Loucy (cell line): Measurements from ENCODE around the gene NEMF.
"Not testable (repeated sequence)": the region's sequence is repeated elsewhere in the genome, so short reads cannot be mapped to it uniquely, and the experiment has no call there.

Source experiments
- H2AFZ ChIP-seq: fragments of 200-600 bp; sonication (generic); 2 replicates; pipeline ENCODE4 v1.6.0; 2016; ENCODE audit warnings: antibody characterized with exemption, mild to moderate bottlenecking, low read length, moderate library complexity
- H3F3A ChIP-seq: fragments of 200-600 bp; 2 replicates; pipeline ENCODE4 v1.6.0; 2016; ENCODE audit warnings: antibody characterized with exemption, low read depth, mild to moderate bottlenecking
- H3K27me3 ChIP-seq: fragments of 200-600 bp; sonication (generic); 2 replicates; pipeline ENCODE4 v1.6.1; 2014; ENCODE audit warnings: low read length, mild to moderate bottlenecking; ENCODE audit not compliant: insufficient read depth, poor library complexity, severe bottlenecking
- H3K36me3 ChIP-seq: fragments of 200-600 bp; sonication (generic); 2 replicates; pipeline ENCODE4 v1.6.1; 2016; ENCODE audit warnings: low read length; ENCODE audit not compliant: insufficient read depth
- H3K4me1 ChIP-seq: fragments of 200-600 bp; sonication (generic); 2 replicates; pipeline ENCODE4 v1.5.1; 2014; ENCODE audit warnings: low read length, mild to moderate bottlenecking; ENCODE audit not compliant: insufficient read depth, poor library complexity, severe bottlenecking
- H3K4me2 ChIP-seq: fragments of 200-600 bp; sonication (generic); 2 replicates; pipeline ENCODE4 v1.6.0; 2014; ENCODE audit warnings: antibody characterized with exemption, low read length, low read depth, mild to moderate bottlenecking; ENCODE audit not compliant: poor library complexity, severe bottlenecking
- H3K4me3 ChIP-seq: fragments of 200-600 bp; sonication (generic); 2 replicates; pipeline ENCODE4 v1.5.1; 2014; ENCODE audit warnings: low read length, mild to moderate bottlenecking, mixed read lengths; ENCODE audit not compliant: poor library complexity, severe bottlenecking
- H3K79me2 ChIP-seq: fragments of 200-600 bp; sonication (generic); 2 replicates; pipeline ENCODE4 v1.6.1; 2014; ENCODE audit warnings: low read length; ENCODE audit not compliant: insufficient read depth
- H3K9ac ChIP-seq: fragments of 200-600 bp; sonication (generic); 2 replicates; pipeline ENCODE4 v1.6.0; 2014; ENCODE audit warnings: mild to moderate bottlenecking, low read depth, low read length, moderate library complexity; ENCODE audit not compliant: poor library complexity, severe bottlenecking
- H3K9me2 ChIP-seq: fragments of 200-600 bp; sonication (generic); replicated peaks from 2 replicates; pipeline ENCODE4 v1.6.1; 2016; ENCODE audit warnings: low read depth, low read length, mixed read lengths
- H3K9me3 ChIP-seq: fragments of 200-600 bp; sonication (generic); 2 replicates; pipeline ENCODE4 v1.6.1; 2014; ENCODE audit warnings: mild to moderate bottlenecking, antibody characterized with exemption, low read length, low read depth; ENCODE audit not compliant: insufficient read depth
- H4K20me1 ChIP-seq: fragments of 200-600 bp; sonication (generic); 2 replicates; pipeline ENCODE4 v1.6.0; 2014; ENCODE audit warnings: antibody characterized with exemption, low read length, mild to moderate bottlenecking; ENCODE audit not compliant: insufficient read depth, poor library complexity, severe bottlenecking
- CTCF ChIP-seq: fragments of 200-600 bp; sonication (generic); conservative IDR thresholded peaks from 2 replicates; pipeline ENCODE4 v1.5.1; 2014; ENCODE audit warnings: mild to moderate bottlenecking, antibody characterized with exemption, low read length
- EZH2phosphoT487 ChIP-seq: fragments of 200-600 bp; IDR thresholded peaks from 2 replicates; pipeline ENCODE4 v1.6.1; 2018; ENCODE audit warnings: antibody characterized with exemption, mild to moderate bottlenecking, moderate library complexity, borderline replicate concordance

The NEMF gene

GRCh38 chr14:49828640-49829039, 23.9 kb downstream of the NEMF start:
- Histone ChIP-seq H3K36me3 (peaks cover 89% of the 10 kb centered on the region), H3K4me3 (no peak overlapping the region), H3K79me2 (no peaks in the 10 kb centered on the region), H3K9me3 (no peaks in the 10 kb centered on the region), H2AFZ (no peak overlapping the region), H3K4me2 (no peak overlapping the region), H3K4me1 (no peaks in the 10 kb centered on the region), H3F3A (no peaks in the 10 kb centered on the region; the same call in 1 of the 2 replicates), H3K9me2 (no peaks in the 10 kb centered on the region), H4K20me1 (no peaks in the 10 kb centered on the region), H3K9ac (no peak overlapping the region), H3K27me3 (no peaks in the 10 kb centered on the region)
- TF ChIP-seq EZH2phosphoT487 (no peak), CTCF (no peak)

- no peak overlapping the region for H3K4me2 ChIP-seq
- H3K9me3 ChIP-seq: peaks cover 3% of the 10 kb centered on the region; the same call in 1 of the 2 replicates
- no peak overlapping the region for H3K4me3 ChIP-seq
- no peaks in the 10 kb centered on the region for H3K27me3 ChIP-seq
- H3K36me3 ChIP-seq: peaks cover 63% of the 10 kb centered on the region
- H3K9ac ChIP-seq: no peak overlapping the region
- H3F3A ChIP-seq: no peaks in the 10 kb centered on the region
- H3K4me1 ChIP-seq: no peaks in the 10 kb centered on the region
- no peak for TF ChIP-seq CTCF
- TF ChIP-seq EZH2phosphoT487: no peak
- H3K79me2 ChIP-seq: no peaks in the 10 kb centered on the region
- no peaks in the 10 kb centered on the region for H3K9me2 ChIP-seq
- H2AFZ ChIP-seq: no peak overlapping the region
- H4K20me1 ChIP-seq: no peaks in the 10 kb centered on the region
Measured at GRCh38 chr14:49820176-49820575, 32.4 kb downstream of the NEMF start.

- no peaks in the 10 kb centered on the region for H3K79me2 ChIP-seq
- H3K27me3 ChIP-seq: no peaks in the 10 kb centered on the region
- no peaks in the 10 kb centered on the region for H3K9me2 ChIP-seq
- no peak overlapping the region for H3K9ac ChIP-seq
- H3K4me2 ChIP-seq: no peak overlapping the region
- no peak overlapping the region for H2AFZ ChIP-seq
- no peaks in the 10 kb centered on the region for H4K20me1 ChIP-seq
- peaks cover 70% of the 10 kb centered on the region for H3K36me3 ChIP-seq
- peaks cover 3% of the 10 kb centered on the region; the same call in 1 of the 2 replicates for H3K9me3 ChIP-seq
- TF ChIP-seq CTCF (no peak), EZH2phosphoT487 (no peak)
- H3F3A ChIP-seq: no peaks in the 10 kb centered on the region
- H3K4me3 ChIP-seq: no peak overlapping the region
- H3K4me1 ChIP-seq: no peaks in the 10 kb centered on the region
Measured at GRCh38 chr14:49816844-49817243, 35.7 kb downstream of the NEMF start.

- H2AFZ ChIP-seq, H3K27me3 ChIP-seq, H3F3A ChIP-seq, H3K4me2 ChIP-seq, H3K9me2 ChIP-seq, H3K9ac ChIP-seq, H4K20me1 ChIP-seq, H3K4me3 ChIP-seq, H3K79me2 ChIP-seq, H3K4me1 ChIP-seq, H3K9me3 ChIP-seq: not testable (repeated sequence)
- peaks cover 77% of the 10 kb centered on the region for H3K36me3 ChIP-seq
Measured at GRCh38 chr14:49816118-49816517, 36.5 kb downstream of the NEMF start.
